K562 (cell line): ENCODE data around the gene SCLY. TPM values are rescaled to one million over a fixed set of nuclear protein-coding genes. Genes with fewer than 3 reads are reported as not detected.

ENCODE experiments used
- BRD9 ChIP-seq: fragments of 450-650 bp; IDR thresholded peaks from 2 replicates; pipeline ENCODE4 v1.6.1; 2018; ENCODE audit warnings: low read depth; ENCODE audit not compliant: partially characterized antibody
- E2F6 ChIP-seq, 2 experiments: IDR thresholded peaks; 2 replicates each; pipeline ENCODE4 v1.6.1; 2011; ENCODE audit warnings: borderline replicate concordance in 1 of 2, control low read depth in 1 of 2, low read depth in 1 of 2, low read length in 1 of 2, mild to moderate bottlenecking in 1 of 2, mixed read lengths in 1 of 2, moderate library complexity in 1 of 2; ENCODE audit not compliant: insufficient read depth in 1 of 2, insufficient read length in 1 of 2, poor library complexity in 1 of 2, severe bottlenecking in 1 of 2; ENCODE audit errors: extremely low read depth in 1 of 2
- FOXM1 ChIP-seq, 2 experiments: fragments of 450-650 bp in 1 of 2; sonication (generic) in 1 of 2; formaldehyde crosslinking in 1 of 2; IDR thresholded peaks; 2 replicates each; pipeline versions ENCODE4 v1.6.1 to v1.9.0; 2017 to 2022; ENCODE audit warnings: low read depth in 2 of 2, mild to moderate bottlenecking in 2 of 2, missing genetic modification reagents in 1 of 2, moderate library complexity in 1 of 2
- HNRNPUL1 ChIP-seq: fragments of 200-400 bp; formaldehyde crosslinking; IDR thresholded peaks from 2 replicates; pipeline ENCODE4 v1.6.1; 2017; ENCODE audit warnings: low read length
- KLF6 ChIP-seq: fragments of 250-450 bp; sonication (Bioruptor Pico); IDR thresholded peaks from 2 replicates; pipeline ENCODE4 v1.4.0; 2020; ENCODE audit warnings: mild to moderate bottlenecking, moderate library complexity, borderline replicate concordance
- RAD21 ChIP-seq, 2 experiments: fragments of 250-450 bp in 1 of 2; fragments of 450-650 bp in 1 of 2; sonication (Bioruptor Pico) in 1 of 2; formaldehyde crosslinking in 1 of 2; IDR thresholded peaks in 1 of 2; conservative IDR thresholded peaks in 1 of 2; 2 replicates each; pipeline versions ENCODE4 v1.4.0 to v1.8.0; 2020 to 2022; ENCODE audit warnings: mild to moderate bottlenecking in 2 of 2, moderate library complexity in 1 of 2
- SP2 ChIP-seq: IDR thresholded peaks from 2 replicates; pipeline ENCODE4 v1.6.1; 2011; ENCODE audit warnings: mild to moderate bottlenecking, low read depth, low read length, moderate library complexity; ENCODE audit not compliant: poor library complexity, severe bottlenecking; ENCODE audit errors: extremely low read depth
- ZNF12 ChIP-seq: sonication (generic); formaldehyde crosslinking; IDR thresholded peaks from 2 replicates; pipeline ENCODE4 v1.4.0; 2020; ENCODE audit warnings: mild to moderate bottlenecking, missing genetic modification reagents
- ZNF431 ChIP-seq: sonication (generic); formaldehyde crosslinking; IDR thresholded peaks from 2 replicates; pipeline ENCODE4 v1.8.0; 2022; ENCODE audit warnings: mild to moderate bottlenecking, missing genetic modification reagents
- polyA plus RNA-seq, 8 experiments: library from polyadenylated mRNA; depleted of rRNA in 4 of 8; stranded (reverse) in 5 of 8; unstranded in 3 of 8; fragments of >200 nt; fragmentation: Nextera tagmentation in 2 of 8; fragmentation: Illumina TruSeq in 1 of 8; extraction: Ambion mirVana in 2 of 8; extraction: Trizol in 1 of 8; gene quantifications; 2 replicates each; pipeline versions ENCODE4 v1.2.1 to v1.2.3, GENCODE V29; 2011 to 2014; ENCODE audit warnings: inconsistent platforms in 1 of 8, missing spikeins in 1 of 8
- total RNA-seq, 7 experiments: library from RNA; depleted of rRNA in 6 of 7; stranded (reverse); fragments of >200 nt in 6 of 7; fragmentation: Illumina TruSeq in 2 of 7; extraction: Trizol in 2 of 7; gene quantifications; 2 replicates each; pipeline versions ENCODE4 v1.2.1 to v1.2.3, GENCODE V29; 2011 to 2021; ENCODE audit warnings: low replicate concordance in 1 of 7

Gene SCLY
- total and polyA plus RNA-seq, 9 of the 15 experiments (the other 6 are each of a cell fraction or from before 2014, with no cell fraction given): 2.6 to 32.2 (median 21.1) TPM

- no peak for TF ChIP-seq HNRNPUL1
- TF ChIP-seq BRD9: no peak
- no peak for TF ChIP-seq ZNF12 (CRISPR knock-in tag)
- TF ChIP-seq FOXM1 (IDR thresholded peaks at IDR 0.05; ENCODE audit: low read depth): no peak
- no peak for TF ChIP-seq FOXM1 (CRISPR knock-in tag; IDR thresholded peaks at IDR 0.05; ENCODE audit: low read depth)
- TF ChIP-seq SP2: no peak
- no peak for TF ChIP-seq RAD21 (CRISPR knock-in tag; conservative IDR thresholded peaks at IDR 0.05 in 1 of 2, IDR thresholded peaks at IDR 0.05 in 1 of 2)
- no peak for TF ChIP-seq E2F6 (IDR thresholded peaks at IDR 0.05; ENCODE audit: borderline replicate concordance in 1 of 2, extremely low read depth in 1 of 2, insufficient read depth in 1 of 2, insufficient read length in 1 of 2, low read depth in 1 of 2, low read length in 1 of 2, poor library complexity in 1 of 2, severe bottlenecking in 1 of 2)
- no peak for TF ChIP-seq ZNF431 (CRISPR knock-in tag)
- TF ChIP-seq KLF6 (CRISPR knock-in tag): no peak
These were observed 40.3 kb downstream of the SCLY start (continued) for GRCh38 chr2:238100821-238101771.
